Duodenal mucosa (tissue), 2 donors: ENCODE data around the gene ZNF219.
A peak's percentile ranks its signal among the peaks of the same experiment; 100 is the strongest.

ENCODE experiments used
- H3K27ac ChIP-seq: one replicate; pipeline ENCODE4 v1.7.0; 2013; ENCODE audit warnings: low read depth, low read length
- H3K27me3 ChIP-seq, 2 donors: one replicate each; pipeline ENCODE4 v1.7.0; 2013; ENCODE audit warnings: low read length in 2 of 2, control low read depth in 1 of 2; ENCODE audit not compliant: insufficient read depth in 2 of 2, control insufficient read depth in 1 of 2
- H3K36me3 ChIP-seq, 2 donors: one replicate each; pipeline ENCODE4 v1.7.0; 2013; ENCODE audit warnings: low read length in 2 of 2, control low read depth in 1 of 2; ENCODE audit not compliant: insufficient read depth in 2 of 2, control insufficient read depth in 1 of 2
- H3K4me1 ChIP-seq, 2 donors: one replicate each; pipeline ENCODE4 v1.7.0; 2013; ENCODE audit warnings: low read length in 2 of 2, control low read depth in 1 of 2; ENCODE audit not compliant: insufficient read depth in 2 of 2, control insufficient read depth in 1 of 2
- H3K4me3 ChIP-seq, 2 donors: one replicate each; pipeline ENCODE4 v1.7.0; 2013; ENCODE audit warnings: low read length in 2 of 2, low read depth in 1 of 2
- H3K9ac ChIP-seq, 2 donors: one replicate each; pipeline ENCODE4 v1.7.0; 2013; ENCODE audit warnings: low read length in 2 of 2, low read depth in 1 of 2
- H3K9me3 ChIP-seq, 2 donors: one replicate each; pipeline ENCODE4 v1.7.0; 2013; ENCODE audit warnings: low read length in 2 of 2, control low read depth in 1 of 2; ENCODE audit not compliant: control insufficient read depth in 1 of 2

The ZNF219 gene

DNA sequence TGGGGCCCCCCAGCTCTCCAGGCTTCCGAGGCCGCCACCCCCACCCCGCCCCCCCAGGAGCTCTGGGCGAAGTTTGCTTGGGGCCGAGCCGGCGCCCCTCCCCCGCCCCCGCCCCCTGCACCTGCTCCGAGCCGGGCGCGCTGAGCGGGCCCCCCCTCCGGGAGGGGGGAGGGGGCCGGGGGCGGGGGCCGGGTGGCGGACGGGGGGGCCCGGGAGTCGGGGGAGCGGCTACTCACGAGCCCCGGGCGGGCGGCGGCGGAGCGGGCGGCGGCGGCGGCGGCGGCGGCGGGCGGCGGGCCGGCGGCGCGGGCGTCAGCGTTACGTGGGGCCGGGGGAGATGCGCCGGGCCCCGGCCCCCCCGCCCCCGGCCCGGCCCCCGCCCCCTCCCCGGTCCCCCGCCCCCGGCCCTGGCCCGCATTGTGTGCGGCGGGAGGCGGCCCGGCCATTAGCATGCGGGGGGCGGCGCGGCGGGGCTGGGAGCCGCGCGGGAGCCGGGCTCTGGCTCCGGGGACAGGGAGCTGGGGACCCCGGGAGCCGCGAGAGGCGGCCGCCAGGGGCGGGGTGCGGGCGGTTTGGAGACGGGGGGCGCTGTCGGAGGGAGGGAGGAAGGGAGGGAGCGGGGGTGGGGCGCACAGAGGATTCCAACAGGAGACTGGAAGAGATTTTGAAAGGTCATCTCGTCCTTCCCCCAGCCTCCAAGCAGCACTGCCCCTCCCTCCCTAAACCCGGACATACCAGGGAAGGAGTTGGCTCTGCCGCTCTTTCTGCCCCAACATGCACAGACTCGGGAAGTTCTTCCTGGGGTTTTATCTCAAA lies at the start of gene ZNF219:
ZNF219 (minus strand) TSS at position 580 of the 816 bp plus-strand sequence. CDS start 5,064 bp downstream, outside the sequence.
- Histone ChIP-seq H3K9me3 (no peaks in the 10 kb centered on the region), H3K4me1 (peaks cover 47 to 52% of the 10 kb centered on the region in 2 donors), H3K9ac (peak within 1 kb of the TSS; percentile 71 to 78), H3K27me3 (no peaks in the 10 kb centered on the region), H3K36me3 (no peaks in the 10 kb centered on the region), H3K27ac (peak within 1 kb of the TSS; percentile 85), H3K4me3 (peak within 1 kb of the TSS; percentile 78 to 87)

DNA sequence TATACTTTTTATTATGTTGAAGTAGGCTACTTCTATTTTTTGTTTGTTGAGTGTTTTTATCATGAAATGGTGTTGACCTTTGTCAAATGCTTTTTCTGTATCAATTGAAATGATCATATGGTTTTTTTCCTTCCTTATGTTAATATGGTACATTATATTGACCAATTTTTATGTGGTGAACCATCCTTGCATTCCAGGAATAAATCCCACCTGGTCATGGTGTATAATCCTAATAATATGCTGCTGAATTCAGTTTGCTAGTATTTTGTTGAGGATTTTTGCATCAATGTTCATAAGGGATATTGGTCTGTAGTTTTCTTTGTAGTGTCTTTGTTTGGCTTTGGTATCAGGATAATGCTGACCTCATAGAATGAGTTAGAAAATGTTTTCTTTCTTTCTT lies 47.0 kb upstream of the ZNF219 start:
- Histone ChIP-seq H3K27me3 (no peaks in the 10 kb centered on the region), H3K4me3 (no peak overlapping the region), H3K27ac (no peak overlapping the region), H3K9ac (no peak overlapping the region), H3K4me1 (no peaks in the 10 kb centered on the region), H3K9me3 (peaks cover 0 to 9% of the 10 kb centered on the region in 2 donors), H3K36me3 (no peaks in the 10 kb centered on the region)

- Histone ChIP-seq H3K9ac (no peak overlapping the region), H3K27ac (no peak overlapping the region), H3K9me3 (peaks cover 0 to 9% of the 10 kb centered on the region in 2 donors), H3K4me1 (no peaks in the 10 kb centered on the region), H3K4me3 (no peak overlapping the region), H3K36me3 (no peaks in the 10 kb centered on the region), H3K27me3 (no peaks in the 10 kb centered on the region)
Measured at GRCh38 chr14:21142357-21142756, 43.9 kb upstream of the ZNF219 start.

GRCh38 chr14:21136024-21136423 lies 37.6 kb upstream of the ZNF219 start:
- Histone ChIP-seq H3K4me3 (no peak overlapping the region), H3K27me3 (no peaks in the 10 kb centered on the region), H3K36me3 (no peaks in the 10 kb centered on the region), H3K27ac (no peak overlapping the region), H3K9ac (no peak overlapping the region), H3K9me3 (no peaks in the 10 kb centered on the region), H3K4me1 (no peaks in the 10 kb centered on the region)

DNA sequence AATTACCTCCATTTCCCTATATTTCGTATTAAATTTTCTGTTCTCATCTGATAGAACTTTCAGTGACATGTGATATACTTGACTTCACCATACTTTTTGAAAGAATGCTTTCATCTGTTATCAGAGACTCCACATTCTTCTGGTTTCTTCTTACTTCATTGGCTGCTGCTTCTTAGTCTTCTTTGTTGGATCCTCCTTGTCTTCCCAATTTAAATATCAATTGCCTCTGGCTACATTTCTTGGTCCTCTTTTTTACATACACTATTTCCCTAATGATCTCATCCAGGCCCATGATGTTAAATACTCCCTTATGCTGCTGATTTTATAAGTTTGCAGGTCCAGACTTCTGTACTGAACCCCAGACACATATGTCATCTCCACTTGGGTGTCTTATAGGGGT lies 35.4 kb upstream of the ZNF219 start:
- no peak overlapping the region for H3K9ac ChIP-seq
- H3K4me1 ChIP-seq = no peaks in the 10 kb centered on the region
- no peaks in the 10 kb centered on the region for H3K36me3 ChIP-seq
- H3K4me3 ChIP-seq = no peak overlapping the region
- no peaks in the 10 kb centered on the region for H3K9me3 ChIP-seq
- no peaks in the 10 kb centered on the region for H3K27me3 ChIP-seq
- no peak overlapping the region for H3K27ac ChIP-seq

DNA sequence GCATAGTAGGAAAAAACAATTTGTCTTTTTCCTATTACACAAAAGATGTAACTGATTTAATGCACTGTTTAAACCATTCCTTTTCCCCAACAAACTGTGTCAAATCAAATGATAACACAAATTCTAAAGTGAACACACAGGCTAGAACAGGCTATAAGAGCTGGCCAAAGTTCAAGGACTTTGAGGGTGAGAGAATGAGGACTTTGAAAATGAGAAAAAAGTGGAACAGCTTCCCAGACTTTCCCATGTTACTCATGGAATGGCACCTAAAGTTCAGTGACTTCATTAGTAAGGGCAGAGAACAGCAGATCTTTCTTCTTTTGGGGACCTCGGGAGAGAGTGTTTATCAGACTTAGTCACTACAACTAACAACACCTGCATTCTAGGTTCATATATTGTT lies 25.0 kb upstream of the ZNF219 start:
- Histone ChIP-seq H3K4me1 (no peaks in the 10 kb centered on the region), H3K9ac (no peak overlapping the region), H3K36me3 (no peaks in the 10 kb centered on the region), H3K9me3 (no peaks in the 10 kb centered on the region), H3K4me3 (no peak overlapping the region), H3K27me3 (no peaks in the 10 kb centered on the region), H3K27ac (no peak overlapping the region)

DNA sequence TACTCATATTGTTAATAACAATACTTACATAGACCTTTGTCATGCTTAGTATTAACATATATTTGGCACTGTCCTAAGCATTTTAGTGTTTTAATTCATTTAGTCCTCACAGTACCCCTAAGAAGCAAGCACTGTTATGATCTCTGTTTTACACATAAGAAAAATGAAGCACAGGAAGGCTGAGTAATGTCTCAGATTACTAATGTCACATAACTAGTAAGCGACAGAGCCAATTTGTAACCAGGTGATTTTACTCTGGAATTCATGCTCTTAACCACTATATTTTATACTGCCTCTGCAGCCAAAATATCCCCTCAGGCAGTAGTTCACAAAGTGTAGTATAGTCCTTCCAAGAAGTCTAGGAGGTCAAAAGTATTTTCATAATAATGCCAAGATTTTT lies 22.7 kb upstream of the ZNF219 start:
- H3K4me1 ChIP-seq = no peaks in the 10 kb centered on the region
- no peak overlapping the region for H3K4me3 ChIP-seq
- no peaks in the 10 kb centered on the region for H3K27me3 ChIP-seq
- no peak overlapping the region for H3K27ac ChIP-seq
- no peak overlapping the region for H3K9ac ChIP-seq
- H3K36me3 ChIP-seq = no peaks in the 10 kb centered on the region
- H3K9me3 ChIP-seq = no peaks in the 10 kb centered on the region

- no peaks in the 10 kb centered on the region for H3K4me1 ChIP-seq
Measured at GRCh38 chr14:21120686-21121085, 22.2 kb upstream of the ZNF219 start.

GRCh38 chr14:21118933-21119332 lies 20.5 kb upstream of the ZNF219 start:
- Histone ChIP-seq H3K4me1 (no peaks in the 10 kb centered on the region), H3K4me3 (no peak overlapping the region), H3K9me3 (no peaks in the 10 kb centered on the region), H3K36me3 (no peaks in the 10 kb centered on the region), H3K27me3 (no peaks in the 10 kb centered on the region), H3K27ac (no peak overlapping the region), H3K9ac (no peak overlapping the region)

More at GRCh38 chr14:21120686-21121085, 22.2 kb upstream of the ZNF219 start:
- no peaks in the 10 kb centered on the region for H3K9me3 ChIP-seq
- H3K36me3 ChIP-seq = no peaks in the 10 kb centered on the region
- H3K27me3 ChIP-seq = no peaks in the 10 kb centered on the region
- H3K4me3 ChIP-seq = no peak overlapping the region
- H3K9ac ChIP-seq = no peak overlapping the region
- no peak overlapping the region for H3K27ac ChIP-seq

DNA sequence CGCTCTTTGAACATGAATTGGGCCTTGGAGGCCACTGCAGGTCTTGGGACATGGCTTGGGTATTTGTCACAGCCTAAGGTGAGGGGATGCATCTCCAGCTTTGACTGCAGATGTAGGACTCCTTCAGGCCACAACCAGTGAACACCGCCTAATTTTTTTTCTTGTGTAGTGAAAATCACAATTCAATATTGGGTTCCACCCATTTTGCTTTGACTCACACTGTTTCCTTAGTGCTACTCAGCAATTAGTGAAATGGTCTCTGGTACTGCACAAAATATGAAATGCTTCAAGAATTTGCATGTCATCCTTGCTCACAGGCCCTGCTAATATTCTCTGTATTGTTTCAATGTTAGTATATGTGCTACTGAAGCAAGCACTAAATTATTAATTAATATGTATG lies 14.9 kb upstream of the ZNF219 start:
- Histone ChIP-seq H3K27me3 (no peaks in the 10 kb centered on the region), H3K9me3 (no peaks in the 10 kb centered on the region), H3K9ac (no peak overlapping the region), H3K27ac (no peak overlapping the region), H3K4me3 (no peak overlapping the region), H3K4me1 (no peaks in the 10 kb centered on the region), H3K36me3 (no peaks in the 10 kb centered on the region)
